GM21367 (cell line): Measurements from ENCODE around the gene TSSK2.
"Not testable (repeated sequence)": the region's sequence is repeated elsewhere in the genome, so short reads cannot be mapped to it uniquely, and the experiment has no call there.

Experiments
- ATAC-seq: cut with Tn5 transposase; IDR thresholded peaks from one replicate; pipeline ENCODE4 v1.9.1; 2021; ENCODE audit not compliant: unreplicated experiment

Gene TSSK2

GRCh38 chr22:19138217-19139000, 7.3 kb downstream of the TSSK2 start:
- ATAC-seq, result no peak

- ATAC-seq, result no peak
These were observed 7.9 kb downstream of the TSSK2 start for GRCh38 chr22:19139001-19139356.

- ATAC-seq, result no peak
These were observed 8.9 kb downstream of the TSSK2 start for GRCh38 chr22:19139974-19140373.

- ATAC-seq, result no peak
These were observed 11.3 kb downstream of the TSSK2 start for GRCh38 chr22:19142394-19142793.

GRCh38 chr22:19143212-19143611, 12.1 kb downstream of the TSSK2 start:
- no peak for ATAC-seq

- no peak for ATAC-seq
These were observed 12.9 kb downstream of the TSSK2 start for GRCh38 chr22:19143967-19144400.

GRCh38 chr22:19146215-19146968, 15.3 kb downstream of the TSSK2 start:
- ATAC-seq, result no peak

GRCh38 chr22:19147195-19147780, 16.2 kb downstream of the TSSK2 start:
- no peak for ATAC-seq

GRCh38 chr22:19148417-19149046, 17.4 kb downstream of the TSSK2 start:
- no peak for ATAC-seq

GRCh38 chr22:19149047-19149883, 18.2 kb downstream of the TSSK2 start:
- no peak for ATAC-seq

- no peak for ATAC-seq
These were observed 18.9 kb downstream of the TSSK2 start, which contains the start of gene GSC2 for GRCh38 chr22:19149991-19150390. TSS of gene GSC2 (minus strand) at chr22:19150292. CDS start at chr22:19150283, 9 bp downstream.

GRCh38 chr22:19150482-19151328, 19.6 kb downstream of the TSSK2 start:
- ATAC-seq, result no peak

GRCh38 chr22:19151329-19152191, 20.5 kb downstream of the TSSK2 start:
- no peak for ATAC-seq

- no peak for ATAC-seq
These were observed 22.1 kb downstream of the TSSK2 start for GRCh38 chr22:19152942-19153883.

- not testable (repeated sequence) for ATAC-seq
These were observed 25.0 kb downstream of the TSSK2 start for GRCh38 chr22:19156109-19156508.

GRCh38 chr22:19158649-19159048, 27.5 kb downstream of the TSSK2 start:
- ATAC-seq, result not testable (repeated sequence)

GRCh38 chr22:19164425-19164824, 33.3 kb downstream of the TSSK2 start:
- no peak for ATAC-seq

GRCh38 chr22:19166421-19166820, 35.3 kb downstream of the TSSK2 start:
- ATAC-seq, result no peak
